ENCODE results near the gene RNF44. TPM values are rescaled to one million over a fixed set of nuclear protein-coding genes. Genes with fewer than 3 reads are reported as not detected.

RNF44 gene
- total RNA-seq, 3 donors from 2014 or later (not counting 1 experiment from before 2014, with no cell fraction given), result 297 to 394 (median 359) TPM

DNA sequence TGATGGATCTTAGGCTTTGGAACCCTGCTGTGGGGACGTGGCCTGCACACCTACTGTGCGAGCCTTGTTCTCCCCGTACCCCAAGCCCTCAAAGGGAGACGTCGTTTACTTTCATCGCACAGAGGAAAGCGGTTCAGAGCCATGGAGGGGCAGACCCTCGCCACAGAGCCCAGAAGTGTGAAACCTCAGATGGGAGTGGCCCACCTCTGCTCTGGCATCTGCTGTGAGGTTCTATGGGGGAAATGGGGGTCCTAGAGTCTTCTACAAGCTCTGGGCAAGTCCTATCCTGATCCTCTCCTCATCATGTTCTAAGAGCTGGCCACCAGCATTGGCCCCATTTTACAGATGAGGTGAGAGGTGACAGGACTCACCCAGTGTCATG is 3.7 kb upstream of the RNF44 start:
- H3K4me1 ChIP-seq (ENCODE audit: control insufficient read depth, insufficient read depth, low read length), result peaks cover 63% of the 10 kb centered on the region
- TF ChIP-seq, protein P1, sequence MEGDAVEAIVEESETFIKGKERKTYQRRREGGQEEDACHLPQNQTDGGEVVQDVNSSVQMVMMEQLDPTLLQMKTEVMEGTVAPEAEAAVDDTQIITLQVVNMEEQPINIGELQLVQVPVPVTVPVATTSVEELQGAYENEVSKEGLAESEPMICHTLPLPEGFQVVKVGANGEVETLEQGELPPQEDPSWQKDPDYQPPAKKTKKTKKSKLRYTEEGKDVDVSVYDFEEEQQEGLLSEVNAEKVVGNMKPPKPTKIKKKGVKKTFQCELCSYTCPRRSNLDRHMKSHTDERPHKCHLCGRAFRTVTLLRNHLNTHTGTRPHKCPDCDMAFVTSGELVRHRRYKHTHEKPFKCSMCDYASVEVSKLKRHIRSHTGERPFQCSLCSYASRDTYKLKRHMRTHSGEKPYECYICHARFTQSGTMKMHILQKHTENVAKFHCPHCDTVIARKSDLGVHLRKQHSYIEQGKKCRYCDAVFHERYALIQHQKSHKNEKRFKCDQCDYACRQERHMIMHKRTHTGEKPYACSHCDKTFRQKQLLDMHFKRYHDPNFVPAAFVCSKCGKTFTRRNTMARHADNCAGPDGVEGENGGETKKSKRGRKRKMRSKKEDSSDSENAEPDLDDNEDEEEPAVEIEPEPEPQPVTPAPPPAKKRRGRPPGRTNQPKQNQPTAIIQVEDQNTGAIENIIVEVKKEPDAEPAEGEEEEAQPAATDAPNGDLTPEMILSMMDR (IDR thresholded peaks at IDR 0.05), result no peak
- Mint-ChIP-seq H3K4me1 (peaks cover 56 to 61% of the 10 kb centered on the region in 2 donors), H3K36me3 (no peaks in the 10 kb centered on the region), H3K27ac (peak overlapping the region; percentile 99 to 100), H3K4me3 (peak overlapping the region; percentile 88), H3K9me3 (no peaks in the 10 kb centered on the region), H3K27me3 (ENCODE audit: low read depth in 2 of 2) (no peaks in the 10 kb centered on the region)
- 14% methylated on average over 8 of the region's 8 CpGs for WGBS (ENCODE audit: insufficient coverage)
- peak overlapping the region; percentile 67 for H3K4me3 ChIP-seq (ENCODE audit: low read length)
- ATAC-seq (no peak), DNase-seq (peak; percentile 44 to 70)
- intact Hi-C loops (cut with micrococcal nuclease), result no loop called here
- no peaks in the 10 kb centered on the region for H3K27me3 ChIP-seq (ENCODE audit: control insufficient read depth, insufficient read depth, low read length)
- H3K9me3 ChIP-seq (ENCODE audit: control insufficient read depth, insufficient read depth, low read length), result no peaks in the 10 kb centered on the region
- peak overlapping the region; percentile 89 for H3K27ac ChIP-seq (ENCODE audit: low read length)
- no peaks in the 10 kb centered on the region for H3K36me3 ChIP-seq (ENCODE audit: control insufficient read depth, insufficient read depth, low read length)

DNA sequence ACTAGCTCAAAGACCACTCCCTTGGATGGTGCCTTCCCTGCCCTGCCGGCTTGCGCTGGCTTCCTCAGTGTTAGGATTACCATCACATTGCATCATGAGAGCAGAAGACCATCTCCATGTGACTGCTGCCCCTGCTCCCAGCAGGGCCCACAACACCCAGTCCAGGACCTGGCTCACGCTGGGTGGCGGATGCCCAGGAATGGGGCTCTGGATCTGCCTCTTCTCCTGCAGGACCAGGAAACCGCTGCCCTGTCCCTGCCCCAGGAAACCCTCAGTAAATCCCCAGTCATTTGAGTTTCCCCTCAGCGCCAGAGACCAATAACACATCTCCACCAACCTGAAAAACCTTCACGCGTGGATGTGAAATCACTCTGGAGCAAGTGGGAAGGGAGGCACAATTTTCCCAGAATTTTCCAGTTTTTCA is 3.3 kb upstream of the RNF44 start:
- Mint-ChIP-seq H3K4me1 (peaks cover 61 to 65% of the 10 kb centered on the region in 2 donors), H3K27me3 (ENCODE audit: low read depth in 2 of 2) (no peaks in the 10 kb centered on the region), H3K27ac (peak overlapping the region; percentile 99 to 100), H3K4me3 (peak overlapping the region; percentile 88), H3K9me3 (no peaks in the 10 kb centered on the region), H3K36me3 (no peaks in the 10 kb centered on the region)
- H3K27me3 ChIP-seq (ENCODE audit: control insufficient read depth, insufficient read depth, low read length), result no peaks in the 10 kb centered on the region
- ATAC-seq (no peak), DNase-seq (no peak)
- TF ChIP-seq, protein P1 (IDR thresholded peaks at IDR 0.05), result no peak
- H3K27ac ChIP-seq (ENCODE audit: low read length), result peak overlapping the region; percentile 89
- H3K4me3 ChIP-seq (ENCODE audit: low read length), result no peak overlapping the region
- intact Hi-C loops (cut with micrococcal nuclease), result no loop called here
- H3K9me3 ChIP-seq (ENCODE audit: control insufficient read depth, insufficient read depth, low read length), result no peaks in the 10 kb centered on the region
- 86% methylated on average over 8 of the region's 8 CpGs for WGBS (ENCODE audit: insufficient coverage)
- no peaks in the 10 kb centered on the region for H3K36me3 ChIP-seq (ENCODE audit: control insufficient read depth, insufficient read depth, low read length)
- peaks cover 65% of the 10 kb centered on the region for H3K4me1 ChIP-seq (ENCODE audit: control insufficient read depth, insufficient read depth, low read length)

DNA sequence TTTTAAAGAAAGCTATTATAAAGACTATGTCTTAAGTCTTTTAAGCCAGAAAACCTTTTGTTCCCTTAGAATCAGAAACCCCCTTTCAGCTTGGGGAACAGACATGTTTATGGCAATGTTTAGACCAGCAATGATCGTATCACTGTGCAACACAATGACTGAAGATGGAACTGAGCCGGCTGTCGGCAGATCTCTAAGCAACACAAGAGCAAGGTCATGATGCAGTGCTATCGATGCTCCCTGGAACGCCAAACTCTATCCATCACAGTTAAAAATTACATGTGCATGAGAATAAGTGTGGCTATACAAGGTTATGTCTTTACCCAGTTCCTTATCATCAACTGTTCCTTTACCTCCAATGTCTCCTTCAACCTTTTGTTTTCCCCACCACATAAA is 1.8 kb upstream of the RNF44 start:
- peak overlapping the region; percentile 99 to 100 for H3K27ac Mint-ChIP-seq
- H3K27ac ChIP-seq (ENCODE audit: low read length), result no peak overlapping the region
- DNase-seq (no peak), ATAC-seq (no peak)
- 89% methylated on average over 5 of the region's 5 CpGs for WGBS (ENCODE audit: insufficient coverage)
- no peaks in the 10 kb centered on the region for H3K36me3 ChIP-seq (ENCODE audit: control insufficient read depth, insufficient read depth, low read length)
- intact Hi-C loops (cut with micrococcal nuclease), result no loop called here
- TF ChIP-seq, protein P1 (IDR thresholded peaks at IDR 0.05), result no peak
- H3K9me3 Mint-ChIP-seq, result no peaks in the 10 kb centered on the region
- no peaks in the 10 kb centered on the region for H3K9me3 ChIP-seq (ENCODE audit: control insufficient read depth, insufficient read depth, low read length)
- H3K27me3 ChIP-seq (ENCODE audit: control insufficient read depth, insufficient read depth, low read length), result no peaks in the 10 kb centered on the region
- H3K27me3 Mint-ChIP-seq (ENCODE audit: low read depth in 2 of 2), result no peaks in the 10 kb centered on the region
- H3K4me3 Mint-ChIP-seq, result no peak overlapping the region
- H3K4me1 Mint-ChIP-seq, result peaks cover 74 to 76% of the 10 kb centered on the region in 2 donors
- no peak overlapping the region for H3K4me3 ChIP-seq (ENCODE audit: low read length)
- peaks cover 68% of the 10 kb centered on the region for H3K4me1 ChIP-seq (ENCODE audit: control insufficient read depth, insufficient read depth, low read length)
- no peaks in the 10 kb centered on the region for H3K36me3 Mint-ChIP-seq

Data from natural killer cell (primary cell).